ENCODE data around the gene FKTN.
A peak's percentile ranks its signal among the peaks of the same experiment; 100 is the strongest.

FKTN gene

GRCh38 chr9:105679257-105680022 is 121.5 kb downstream of the FKTN start:
- peak; percentile 39 for DNase-seq

DNA sequence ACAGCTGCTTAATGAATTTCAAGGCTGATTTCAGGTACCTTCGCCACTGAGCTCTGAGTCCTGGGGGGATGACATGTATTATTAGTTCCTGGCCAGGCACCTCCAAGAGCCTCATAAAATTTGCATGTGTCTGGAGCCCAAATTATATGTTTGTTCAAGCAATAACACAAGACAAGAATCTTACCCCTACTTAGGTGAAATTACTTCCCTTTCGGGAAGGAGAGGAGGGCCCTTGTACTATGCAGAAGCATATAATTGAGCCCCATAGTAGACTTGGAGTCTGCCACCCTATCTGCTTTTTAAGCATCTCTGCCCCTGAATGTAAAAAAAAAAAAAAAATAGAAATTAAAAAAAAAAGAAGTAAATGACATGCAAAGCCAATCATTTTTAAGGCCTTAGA is 123.4 kb downstream of the FKTN start:
- DNase-seq: no peak

- no peak for DNase-seq
These were observed 123.8 kb downstream of the FKTN start for GRCh38 chr9:105681724-105682123.

- no peak for DNase-seq
These were observed 125.9 kb downstream of the FKTN start for GRCh38 chr9:105683688-105684275.

DNA sequence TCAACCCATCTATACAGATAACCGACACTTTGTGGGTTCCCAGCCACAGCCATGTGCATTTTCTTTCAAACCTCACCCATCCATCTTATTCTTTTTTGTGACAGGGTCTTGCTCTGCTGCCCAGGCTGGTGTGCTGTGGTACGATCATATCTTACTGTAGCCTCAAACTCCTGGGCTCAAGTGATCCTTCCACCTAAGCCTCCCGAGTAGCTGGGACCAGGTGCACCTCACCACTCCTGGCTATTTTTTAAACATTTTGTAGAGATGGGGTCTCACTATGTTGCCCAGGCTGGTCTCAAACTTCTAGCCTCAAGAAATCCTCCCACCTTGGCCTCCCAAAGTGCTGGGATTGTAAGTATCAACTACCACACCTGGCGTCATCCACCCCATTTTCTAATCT is 129.0 kb downstream of the FKTN start:
- no peak for DNase-seq
